PC-3 (cell line): Measurements from ENCODE around the gene ADCK2.
"Not testable (repeated sequence)": the region's sequence is repeated elsewhere in the genome, so short reads cannot be mapped to it uniquely, and the experiment has no call there.

Experiments used
- CTCF ChIP-seq: fragments of 300-600 bp; sonication (generic); conservative IDR thresholded peaks from 2 replicates; pipeline ENCODE4 v1.5.1; 2017; ENCODE audit warnings: antibody characterized with exemption, low read depth, mild to moderate bottlenecking, low read length
- EZH2 ChIP-seq: fragments of 300-600 bp; sonication (generic); IDR thresholded peaks from one replicate; pipeline ENCODE4 v1.6.1; 2017; ENCODE audit warnings: antibody characterized with exemption, mild to moderate bottlenecking, low read length; ENCODE audit not compliant: unreplicated experiment

- not testable (repeated sequence) for TF ChIP-seq CTCF, EZH2
These were observed 47.6 kb upstream of the ADCK2 start for GRCh38 chr7:140625192-140625558.
